GM18507 (cell line): ENCODE measurements around the gene RNF41.

Experiments
- DNase-seq: peaks from one replicate; pipeline ENCODE4 v3.0.0; 2011; ENCODE audit warnings: low read depth; ENCODE audit not compliant: insufficient read length; ENCODE audit errors: extremely low spot score
- FAIRE-seq: peaks from 2 replicates; lab custom pipeline; 2011; peaks lifted over from hg19 to GRCh38; lab: Jason Lieb, UNC

The RNF41 gene

GRCh38 chr12:56248711-56249110 is 27.0 kb upstream of the RNF41 start:
- DNase-seq (no peak), FAIRE-seq (no peak)

GRCh38 chr12:56247923-56248322 is 26.2 kb upstream of the RNF41 start:
- FAIRE-seq, result no peak
- no peak for DNase-seq

- FAIRE-seq (no peak), DNase-seq (no peak)
Measured at GRCh38 chr12:56244494-56244893, 22.8 kb upstream of the RNF41 start.

- FAIRE-seq, result no peak
- DNase-seq, result no peak
Measured at GRCh38 chr12:56243731-56244181, 22.0 kb upstream of the RNF41 start.

- DNase-seq (no peak), FAIRE-seq (no peak)
Measured at GRCh38 chr12:56242986-56243385, 21.3 kb upstream of the RNF41 start.

- DNase-seq (no peak), FAIRE-seq (no peak)
Measured at GRCh38 chr12:56241424-56242303, 19.9 kb upstream of the RNF41 start.

- FAIRE-seq (no peak), DNase-seq (no peak)
Measured at GRCh38 chr12:56237552-56237951, 15.8 kb upstream of the RNF41 start.

GRCh38 chr12:56236985-56237384 is 15.3 kb upstream of the RNF41 start:
- no peak for DNase-seq
- no peak for FAIRE-seq

GRCh38 chr12:56236091-56236490 is 14.4 kb upstream of the RNF41 start:
- FAIRE-seq (no peak), DNase-seq (no peak)

GRCh38 chr12:56234746-56235436 is 13.2 kb upstream of the RNF41 start:
- FAIRE-seq (no peak), DNase-seq (no peak)

GRCh38 chr12:56231184-56231582 is 9.5 kb upstream of the RNF41 start:
- DNase-seq (no peak), FAIRE-seq (no peak)

- DNase-seq (no peak), FAIRE-seq (no peak)
Measured at GRCh38 chr12:56230432-56231183, 8.9 kb upstream of the RNF41 start.

- no peak for DNase-seq
- FAIRE-seq, result no peak
Measured at GRCh38 chr12:56229916-56230431, 8.3 kb upstream of the RNF41 start, which contains the start of gene SLC39A5. Gene SLC39A5 (plus strand): TSS chr12:56230051. CDS start chr12:56231275, 1,224 bp downstream.

- no peak for DNase-seq
- FAIRE-seq, result no peak
Measured at GRCh38 chr12:56229082-56229481, 7.4 kb upstream of the RNF41 start.

GRCh38 chr12:56224954-56225353 is 3.2 kb upstream of the RNF41 start:
- DNase-seq (no peak), FAIRE-seq (no peak)

GRCh38 chr12:56224102-56224701 is 2.5 kb upstream of the RNF41 start, which contains the start of gene NABP2:
Gene NABP2 (plus strand): TSS chr12:56224342. CDS start chr12:56224857, 515 bp downstream.
- peak; percentile 98 for DNase-seq
- peak; percentile 97 for FAIRE-seq

GRCh38 chr12:56223571-56224101 is 1.9 kb upstream of the RNF41 start:
- FAIRE-seq, result no peak

GRCh38 chr12:56222531-56222895 is 791 bp upstream of the RNF41 start:
- no peak for FAIRE-seq

More at GRCh38 chr12:56223571-56224101, 1.9 kb upstream of the RNF41 start:
- DNase-seq, result no peak

GRCh38 chr12:56221232-56221756 is 428 bp downstream of the RNF41 start:
- DNase-seq, result peak; percentile 62
- FAIRE-seq, result no peak

More at GRCh38 chr12:56222531-56222895, 791 bp upstream of the RNF41 start:
- DNase-seq, result no peak
